Activated B cell treated with CpG ODN at 0.5 μM for 24 hours (primary cell): ENCODE data around the gene SHISA7. TPM values are rescaled to one million over a fixed set of nuclear protein-coding genes. Genes with fewer than 3 reads are reported as not detected.

Experiments used
- ATAC-seq: fragments of 200-7000 bp; cut with Tn5 transposase; one replicate; pipeline ENCODE4 v1.10.0; 2021; ENCODE audit warnings: low read depth, mild to moderate bottlenecking, moderate library complexity
- CTCF ChIA-PET: fragments of 350-600 bp; sonication (Branson Sonifier 250); formaldehyde crosslinking; loops from one replicate; lab custom pipeline; 2021; ENCODE audit warnings: antibody characterized with exemption; lab: Charles Lee
- POLR2A ChIA-PET: fragments of 350-600 bp; sonication (Branson Sonifier 250); formaldehyde crosslinking; loops from one replicate; lab custom pipeline; 2021; ENCODE audit warnings: antibody characterized with exemption; lab: Charles Lee
- DNase-seq: peaks from one replicate; pipeline ENCODE4 v3.0.0; 2022
- H3K27ac Mint-ChIP-seq: one replicate; pipeline ENCODE4 v1.8.0; 2020; ENCODE audit warnings: mixed read lengths
- H3K27me3 Mint-ChIP-seq: one replicate; pipeline ENCODE4 v1.8.0; 2021; ENCODE audit warnings: mixed read lengths
- H3K36me3 Mint-ChIP-seq: one replicate; pipeline ENCODE4 v1.8.0; 2021; ENCODE audit warnings: low read depth, mixed read lengths
- H3K4me1 Mint-ChIP-seq: one replicate; pipeline ENCODE4 v1.8.0; 2021; ENCODE audit warnings: mixed read lengths
- H3K4me3 Mint-ChIP-seq: one replicate; pipeline ENCODE4 v1.8.0; 2020; ENCODE audit warnings: mild to moderate bottlenecking, mixed read lengths
- H3K9me3 Mint-ChIP-seq: one replicate; pipeline ENCODE4 v1.8.0; 2020; ENCODE audit warnings: mixed read lengths
- intact Hi-C: fragments of 100-400 bp; cut with micrococcal nuclease; formaldehyde crosslinking; loops from one replicate; pipeline ENCODE4 v1.15.1; 2024
- total RNA-seq: library from RNA; stranded (reverse); gene quantifications from 2 replicates; pipeline ENCODE4 v1.2.3, GENCODE V29; 2022
- TF ChIP-seq, protein P1 (sequence below): fragments of 200-600 bp; IDR thresholded peaks from one replicate; pipeline ENCODE4 v1.8.0; 2022; ENCODE audit warnings: antibody characterized with exemption, mild to moderate bottlenecking

SHISA7 gene
- total RNA-seq, 1 donor from 2014 or later: not detected

DNA sequence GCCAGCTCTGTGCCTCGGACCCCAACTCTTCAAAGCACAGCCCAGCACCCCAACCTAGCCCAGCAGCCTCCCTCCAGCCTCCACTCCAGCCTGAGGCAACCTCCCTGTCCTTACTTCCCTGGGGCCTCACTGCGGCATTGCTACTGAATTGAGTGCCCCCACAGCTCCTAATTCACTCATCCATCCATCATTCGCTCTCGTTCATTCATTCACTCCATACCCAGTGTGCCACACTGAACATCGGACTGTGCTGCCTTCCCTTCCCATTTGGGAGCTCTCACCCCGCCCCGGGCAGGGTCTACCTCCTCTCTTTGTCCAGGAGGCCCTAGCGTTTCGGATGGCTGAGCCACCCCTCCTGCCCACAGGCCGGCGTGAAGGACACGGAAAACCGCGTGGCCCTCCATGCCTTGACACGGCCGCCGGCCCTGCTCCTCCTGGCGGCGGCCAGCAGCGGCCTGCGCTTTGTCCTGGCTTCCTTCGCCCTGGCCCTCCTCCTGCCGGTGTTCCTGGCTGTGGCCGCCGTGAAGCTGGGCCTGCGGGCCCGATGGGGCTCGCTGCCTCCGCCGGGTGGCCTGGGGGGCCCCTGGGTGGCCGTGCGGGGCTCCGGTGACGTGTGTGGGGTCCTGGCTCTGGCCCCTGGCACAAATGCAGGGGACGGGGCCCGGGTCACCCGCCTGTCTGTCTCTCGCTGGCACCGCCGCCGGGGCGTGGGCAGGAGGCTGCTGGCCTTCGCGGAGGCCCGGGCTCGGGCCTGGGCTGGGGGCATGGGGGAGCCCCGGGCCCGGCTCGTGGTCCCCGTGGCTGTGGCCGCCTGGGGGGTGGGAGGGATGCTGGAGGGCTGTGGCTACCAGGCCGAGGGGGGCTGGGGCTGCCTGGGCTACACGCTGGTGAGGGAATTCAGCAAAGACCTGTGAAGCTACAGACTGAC, 43.2 kb upstream of the SHISA7 start:
- Mint-ChIP-seq H3K27me3 (no peaks in the 10 kb centered on the region), H3K4me3 (peak overlapping the region; percentile 82), H3K9me3 (no peaks in the 10 kb centered on the region), H3K27ac (peak overlapping the region; percentile 43), H3K36me3 (peaks cover 3% of the 10 kb centered on the region), H3K4me1 (peaks cover 14% of the 10 kb centered on the region)
- intact Hi-C loops: no loop called here
- ChIA-PET POLR2A (interaction anchor here (0.6 to 4.1 kb wide), 4 partner anchors 10 to 88 kb away, joined by 3 to 42 read pairs (median 5); partner anchors contain the start of gene ZNF628), CTCF (interaction anchor here (4.3 kb wide), 1 partner anchor 18 kb away, joined by 20 read pairs; no protein-coding TSS in a partner anchor)
- TF ChIP-seq, protein P1, sequence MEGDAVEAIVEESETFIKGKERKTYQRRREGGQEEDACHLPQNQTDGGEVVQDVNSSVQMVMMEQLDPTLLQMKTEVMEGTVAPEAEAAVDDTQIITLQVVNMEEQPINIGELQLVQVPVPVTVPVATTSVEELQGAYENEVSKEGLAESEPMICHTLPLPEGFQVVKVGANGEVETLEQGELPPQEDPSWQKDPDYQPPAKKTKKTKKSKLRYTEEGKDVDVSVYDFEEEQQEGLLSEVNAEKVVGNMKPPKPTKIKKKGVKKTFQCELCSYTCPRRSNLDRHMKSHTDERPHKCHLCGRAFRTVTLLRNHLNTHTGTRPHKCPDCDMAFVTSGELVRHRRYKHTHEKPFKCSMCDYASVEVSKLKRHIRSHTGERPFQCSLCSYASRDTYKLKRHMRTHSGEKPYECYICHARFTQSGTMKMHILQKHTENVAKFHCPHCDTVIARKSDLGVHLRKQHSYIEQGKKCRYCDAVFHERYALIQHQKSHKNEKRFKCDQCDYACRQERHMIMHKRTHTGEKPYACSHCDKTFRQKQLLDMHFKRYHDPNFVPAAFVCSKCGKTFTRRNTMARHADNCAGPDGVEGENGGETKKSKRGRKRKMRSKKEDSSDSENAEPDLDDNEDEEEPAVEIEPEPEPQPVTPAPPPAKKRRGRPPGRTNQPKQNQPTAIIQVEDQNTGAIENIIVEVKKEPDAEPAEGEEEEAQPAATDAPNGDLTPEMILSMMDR: no peak
- no peak for DNase-seq
- ATAC-seq: no peak

DNA sequence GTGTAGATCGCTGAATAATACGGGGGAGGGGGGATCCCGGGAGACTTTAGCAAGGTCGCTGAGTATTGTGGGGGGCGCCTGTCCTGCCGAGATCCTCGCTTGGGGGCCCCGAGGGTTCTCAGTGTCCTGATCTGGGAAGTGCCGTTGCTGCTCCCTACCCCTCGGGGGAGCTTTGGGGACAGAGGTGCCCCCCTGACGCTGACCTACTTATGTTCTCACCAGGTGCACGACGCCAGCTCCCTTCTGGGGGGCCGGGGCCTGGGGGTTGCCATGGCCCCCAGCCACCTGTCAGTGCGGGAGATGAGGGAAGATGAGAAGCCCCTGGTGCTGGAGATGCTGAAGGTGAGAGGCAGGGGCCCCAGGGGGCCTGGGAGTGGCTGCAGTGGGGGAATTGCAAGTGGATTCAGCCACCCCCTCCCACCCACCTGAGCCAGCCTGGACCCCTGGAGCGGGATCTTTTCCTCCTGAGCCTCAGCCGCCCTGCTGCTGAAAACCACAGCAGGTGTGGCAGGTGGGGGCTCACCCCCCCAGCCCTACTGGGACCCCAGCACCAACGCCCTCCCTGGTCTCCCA, 42.4 kb upstream of the SHISA7 start:
- intact Hi-C loops: loop anchor here (1.0 to 2.0 kb wide), 2 partner anchors 9 to 17 kb away; partner anchors contain the start of gene ZNF628
- CTCF ChIA-PET: interaction anchor here (4.3 kb wide), 1 partner anchor 18 kb away, joined by 20 read pairs; no protein-coding TSS in a partner anchor
- Mint-ChIP-seq H3K4me1 (peaks cover 14% of the 10 kb centered on the region), H3K4me3 (peak overlapping the region; percentile 82), H3K9me3 (no peaks in the 10 kb centered on the region), H3K36me3 (peaks cover 7% of the 10 kb centered on the region), H3K27me3 (no peaks in the 10 kb centered on the region), H3K27ac (peak overlapping the region; percentile 25)
- DNase-seq (no peak), ATAC-seq (peak; percentile 8)
- POLR2A ChIA-PET: interaction anchor here (0.9 to 4.1 kb wide), 7 partner anchors 9 to 232 kb away, joined by 3 to 42 read pairs (median 3); partner anchors contain the start of genes ISOC2, UBE2S, ZNF628 and ZNF865
- TF ChIP-seq, protein P1: no peak

DNA sequence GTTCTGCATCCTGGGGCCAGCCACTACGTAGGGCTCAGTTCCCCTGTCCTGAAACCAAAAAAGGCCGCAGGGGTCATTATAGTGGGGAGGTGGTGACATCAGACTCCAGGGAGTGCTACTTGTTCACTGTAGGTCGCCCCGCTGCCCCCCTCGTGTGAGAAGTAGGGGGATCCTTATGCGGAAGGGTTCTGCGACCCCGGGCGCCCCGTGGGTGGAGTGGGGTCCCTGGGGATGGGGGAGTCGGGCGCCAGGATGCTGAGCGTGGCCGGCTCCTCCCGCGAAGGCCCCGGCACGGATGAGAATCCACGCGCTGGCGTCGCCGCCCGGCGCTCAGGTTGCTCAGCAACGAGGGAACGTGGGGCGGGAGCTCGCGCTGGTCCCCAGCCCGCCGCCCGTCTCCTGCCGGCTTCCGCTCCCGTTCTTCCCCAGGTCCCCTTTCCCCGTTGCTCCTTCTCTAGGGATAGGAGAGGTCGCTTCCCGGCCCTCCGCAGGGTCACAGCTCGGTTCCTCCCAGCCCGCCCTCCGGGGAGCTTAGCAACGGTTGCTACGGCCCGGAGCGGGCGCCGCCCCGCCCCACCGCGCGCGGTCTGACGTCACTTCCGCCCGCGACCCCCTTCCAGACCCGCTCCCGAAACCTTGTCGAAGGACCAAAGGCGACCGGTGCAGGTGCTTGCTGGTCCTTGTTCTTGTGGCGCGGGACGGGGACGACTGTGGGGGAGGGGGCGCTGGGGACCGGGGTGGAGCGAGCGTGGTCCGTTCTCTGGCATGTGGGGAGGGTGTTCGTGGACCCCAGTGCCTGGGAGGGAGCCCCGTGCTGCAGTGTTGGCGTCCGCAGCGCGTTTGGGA, 41.7 kb upstream of the SHISA7 start, which contains the start of gene NAT14:
TSS of gene NAT14 (plus strand) at position 596 of the 846 bp plus-strand sequence. CDS start 521 bp downstream, outside the sequence.
- Mint-ChIP-seq H3K36me3 (peaks cover 9% of the 10 kb centered on the region), H3K27ac (peak within 1 kb of the TSS; percentile 75), H3K4me3 (peak within 1 kb of the TSS; percentile 82), H3K27me3 (no peaks in the 10 kb centered on the region), H3K9me3 (no peaks in the 10 kb centered on the region), H3K4me1 (peaks cover 16% of the 10 kb centered on the region)
- TF ChIP-seq, protein P1: no peak
- ATAC-seq (peak; percentile 70), DNase-seq (peak; percentile 77)
- intact Hi-C loops: loop anchor here (1.0 to 2.0 kb wide), 2 partner anchors 9 to 18 kb away; partner anchors contain the start of gene ZNF628
- ChIA-PET POLR2A (interaction anchor here (0.5 to 4.1 kb wide), 8 partner anchors 8 to 231 kb away, joined by 3 to 42 read pairs (median 3); partner anchors contain the start of genes ISOC2, UBE2S, ZNF628 and ZNF784), CTCF (interaction anchor here (0.8 to 4.3 kb wide), 2 partner anchors 19 to 343 kb away, joined by 3 to 20 read pairs; no protein-coding TSS in a partner anchor)

DNA sequence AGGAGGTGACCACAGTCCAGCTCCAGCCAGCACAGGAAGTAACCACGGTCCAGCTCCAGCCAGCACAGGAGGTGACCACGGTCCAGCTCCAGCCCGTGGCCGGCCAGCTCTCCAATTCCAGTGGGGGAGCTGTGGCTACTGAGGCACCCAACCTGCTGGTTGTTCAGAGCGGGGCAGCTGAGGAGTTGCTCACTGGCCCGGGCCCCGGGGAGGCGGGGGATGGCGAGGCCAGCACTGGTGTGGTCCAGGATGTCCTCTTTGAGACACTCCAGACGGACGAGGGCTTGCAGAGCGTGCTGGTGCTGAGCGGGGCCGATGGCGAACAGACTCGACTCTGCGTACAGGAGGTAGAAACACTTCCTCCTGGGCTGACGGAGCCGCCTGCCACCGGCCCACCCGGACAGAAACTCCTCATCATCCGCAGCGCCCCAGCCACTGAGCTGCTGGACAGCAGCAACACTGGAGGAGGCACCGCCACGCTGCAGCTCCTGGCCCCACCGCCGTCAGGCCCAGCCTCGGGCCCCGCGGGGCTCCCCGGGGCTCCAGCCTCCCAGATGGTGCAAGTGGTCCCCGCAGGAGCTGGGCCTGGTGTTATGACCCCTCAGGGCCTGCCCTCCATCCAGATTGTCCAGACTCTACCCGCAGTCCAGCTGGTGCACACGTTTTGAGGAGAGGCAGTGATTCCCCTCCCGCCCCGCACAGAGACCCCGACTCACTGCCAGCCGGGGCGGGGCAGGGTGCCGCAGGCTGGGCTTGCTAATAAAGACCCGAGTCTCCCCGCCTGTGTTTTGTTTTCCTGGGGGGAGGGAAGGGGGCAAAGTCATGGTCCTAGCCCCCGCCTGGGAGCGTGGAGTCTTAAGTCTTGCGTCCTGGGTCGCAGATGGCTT, 40.8 kb upstream of the SHISA7 start:
- ChIA-PET POLR2A (interaction anchor here (0.9 to 4.1 kb wide), 5 partner anchors 7 to 230 kb away, joined by 3 to 42 read pairs (median 3); partner anchors contain the start of genes ISOC2, ZNF628 and ZNF865), CTCF (interaction anchor here (0.8 to 4.3 kb wide), 2 partner anchors 20 to 342 kb away, joined by 3 to 20 read pairs; no protein-coding TSS in a partner anchor)
- Mint-ChIP-seq H3K36me3 (peaks cover 10% of the 10 kb centered on the region), H3K4me3 (peak overlapping the region; percentile 82), H3K27me3 (no peaks in the 10 kb centered on the region), H3K27ac (no peak overlapping the region), H3K9me3 (no peaks in the 10 kb centered on the region), H3K4me1 (peaks cover 21% of the 10 kb centered on the region)
- ATAC-seq: no peak
- no peak for DNase-seq
- intact Hi-C loops: loop anchor here (2.0 kb wide), 1 partner anchor 19 kb away; no protein-coding TSS in a partner anchor
- TF ChIP-seq, protein P1: no peak
